ENCODE measurements around the gene KLHL29.

KLHL29 gene

GRCh38 chr2:23494286-23494685, 109.3 kb downstream of the KLHL29 start:
- TF ChIP-seq CTCF (IDR thresholded peaks at IDR 0.05), result no peak

- TF ChIP-seq CTCF (IDR thresholded peaks at IDR 0.05), result no peak
Measured at GRCh38 chr2:23495661-23496114, 110.7 kb downstream of the KLHL29 start.

GRCh38 chr2:23496456-23496855, 111.5 kb downstream of the KLHL29 start:
- TF ChIP-seq CTCF (IDR thresholded peaks at IDR 0.05), result no peak

GRCh38 chr2:23497063-23497462, 112.1 kb downstream of the KLHL29 start:
- TF ChIP-seq CTCF (IDR thresholded peaks at IDR 0.05), result no peak

GRCh38 chr2:23497536-23497935, 112.6 kb downstream of the KLHL29 start:
- no peak for TF ChIP-seq CTCF (IDR thresholded peaks at IDR 0.05)

- no peak for TF ChIP-seq CTCF (IDR thresholded peaks at IDR 0.05)
Measured at GRCh38 chr2:23498943-23499342, 114.0 kb downstream of the KLHL29 start.

- TF ChIP-seq CTCF (IDR thresholded peaks at IDR 0.05), result no peak
Measured at GRCh38 chr2:23499439-23499838, 114.5 kb downstream of the KLHL29 start.

GRCh38 chr2:23500836-23501235, 115.9 kb downstream of the KLHL29 start:
- no peak for TF ChIP-seq CTCF (IDR thresholded peaks at IDR 0.05)

All from LNCAP (cell line).